NCI-H226 (cell line): ENCODE data around the gene PAPSS2.
A peak's percentile ranks its signal among the peaks of the same experiment; 100 is the strongest.
"Not testable (repeated sequence)": the region's sequence is repeated elsewhere in the genome, so short reads cannot be mapped to it uniquely, and the experiment has no call there.

ENCODE experiments used
- DNase-seq: peaks from one replicate; pipeline ENCODE4 v3.0.0-alpha.2; 2015

The PAPSS2 gene

GRCh38 chr10:87643920-87644319 lies 15.8 kb upstream of the PAPSS2 start:
- DNase-seq, result no peak

GRCh38 chr10:87644500-87644899 lies 15.2 kb upstream of the PAPSS2 start:
- DNase-seq, result not testable (repeated sequence)

- peak; percentile 26 for DNase-seq
Measured at GRCh38 chr10:87646192-87646909, 13.3 kb upstream of the PAPSS2 start.

GRCh38 chr10:87646935-87647334 lies 12.7 kb upstream of the PAPSS2 start:
- DNase-seq, result peak; percentile 15

- DNase-seq, result no peak
Measured at GRCh38 chr10:87650838-87651589, 8.7 kb upstream of the PAPSS2 start.

- DNase-seq, result no peak
Measured at GRCh38 chr10:87651801-87652200, 7.9 kb upstream of the PAPSS2 start.

- DNase-seq, result no peak
Measured at GRCh38 chr10:87652261-87652660, 7.4 kb upstream of the PAPSS2 start.

GRCh38 chr10:87654212-87654611 lies 5.5 kb upstream of the PAPSS2 start:
- no peak for DNase-seq

GRCh38 chr10:87656431-87657072 lies 3.1 kb upstream of the PAPSS2 start:
- DNase-seq, result peak; percentile 44

GRCh38 chr10:87657371-87657770 lies 2.3 kb upstream of the PAPSS2 start:
- DNase-seq, result peak; percentile 83

GRCh38 chr10:87658321-87658795 lies 1.3 kb upstream of the PAPSS2 start:
- DNase-seq, result no peak

- no peak for DNase-seq
Measured at GRCh38 chr10:87658858-87659555, 671 bp upstream of the PAPSS2 start.

- peak; percentile 60 for DNase-seq
Measured at GRCh38 chr10:87660484-87661133, 931 bp downstream of the PAPSS2 start.

GRCh38 chr10:87661861-87662785 lies 2.4 kb downstream of the PAPSS2 start:
- peak; percentile 59 for DNase-seq

GRCh38 chr10:87664276-87664701 lies 4.6 kb downstream of the PAPSS2 start:
- DNase-seq, result no peak

GRCh38 chr10:87667493-87667892 lies 7.8 kb downstream of the PAPSS2 start:
- no peak for DNase-seq

GRCh38 chr10:87668324-87669074 lies 8.8 kb downstream of the PAPSS2 start:
- DNase-seq, result no peak

- no peak for DNase-seq
Measured at GRCh38 chr10:87669752-87670151, 10.1 kb downstream of the PAPSS2 start.

GRCh38 chr10:87670586-87670985 lies 10.9 kb downstream of the PAPSS2 start:
- DNase-seq, result no peak

GRCh38 chr10:87671139-87671815 lies 11.6 kb downstream of the PAPSS2 start:
- DNase-seq, result no peak
